H9 (cell line): ENCODE measurements around the gene CD72. TPM values are rescaled to one million over a fixed set of nuclear protein-coding genes. Genes with fewer than 3 reads are reported as not detected.

Experiments used
- DNase-seq: peaks from one replicate; pipeline ENCODE4 v3.0.0-alpha.2; 2017
- H2AFZ ChIP-seq: one replicate; pipeline ENCODE4 v1.6.1; 2013; ENCODE audit warnings: mild to moderate bottlenecking, low read length, control low read depth, moderate library complexity
- H2AK5ac ChIP-seq: 2 replicates; pipeline ENCODE4 v1.6.1; 2013; ENCODE audit warnings: low read length, control low read depth, mixed read lengths; ENCODE audit not compliant: insufficient read length
- H2BK120ac ChIP-seq: one replicate; pipeline ENCODE4 v1.6.1; 2013; ENCODE audit warnings: low read depth, mild to moderate bottlenecking, low read length, control low read depth, inconsistent platforms; ENCODE audit not compliant: poor library complexity, severe bottlenecking
- H2BK12ac ChIP-seq: 2 replicates; pipeline ENCODE4 v1.6.1; 2013; ENCODE audit warnings: low read length, control low read depth, mixed read lengths, low read depth; ENCODE audit not compliant: insufficient read length
- H2BK15ac ChIP-seq: 2 replicates; pipeline ENCODE4 v1.6.1; 2013; ENCODE audit warnings: low read depth, low read length, control low read depth
- H2BK20ac ChIP-seq: one replicate; pipeline ENCODE4 v1.6.1; 2013; ENCODE audit warnings: low read depth, mild to moderate bottlenecking, low read length, control low read depth, inconsistent platforms; ENCODE audit not compliant: poor library complexity, severe bottlenecking
- H2BK5ac ChIP-seq: 2 replicates; pipeline ENCODE4 v1.6.1; 2013; ENCODE audit warnings: low read length, control low read depth, mixed read lengths; ENCODE audit not compliant: insufficient read length
- H3K14ac ChIP-seq: 2 replicates; pipeline ENCODE4 v1.6.1; 2013; ENCODE audit warnings: low read length, control low read depth; ENCODE audit not compliant: insufficient read depth
- H3K18ac ChIP-seq: 2 replicates; pipeline ENCODE4 v1.6.1; 2013; ENCODE audit warnings: low read depth, mild to moderate bottlenecking, mixed read lengths, low read length, control low read depth; ENCODE audit not compliant: insufficient read length
- H3K23ac ChIP-seq: 2 replicates; pipeline ENCODE4 v1.6.1; 2013; ENCODE audit warnings: low read length, control low read depth, mixed read lengths, low read depth; ENCODE audit not compliant: insufficient read length
- H3K23me2 ChIP-seq: 2 replicates; pipeline ENCODE4 v1.6.1; 2013; ENCODE audit warnings: low read depth, mild to moderate bottlenecking, mixed read lengths, low read length, control low read depth; ENCODE audit not compliant: insufficient read length, poor library complexity, severe bottlenecking
- H3K27ac ChIP-seq: 2 replicates; pipeline ENCODE4 v1.5.1; 2013; ENCODE audit warnings: low read length, control low read depth, mixed read lengths, low read depth; ENCODE audit not compliant: insufficient read length
- H3K27me3 ChIP-seq: 2 replicates; pipeline ENCODE4 v1.6.1; 2013; ENCODE audit warnings: low read length, control low read depth, inconsistent platforms; ENCODE audit not compliant: insufficient read depth
- H3K4ac ChIP-seq: 2 replicates; pipeline ENCODE4 v1.6.1; 2013; ENCODE audit warnings: low read depth, mild to moderate bottlenecking, control low read depth, inconsistent platforms, low read length, moderate library complexity
- H3K4me1 ChIP-seq: 2 replicates; pipeline ENCODE4 v1.6.1; 2013; ENCODE audit warnings: low read length, control low read depth, inconsistent platforms; ENCODE audit not compliant: insufficient read depth
- H3K4me2 ChIP-seq: 2 replicates; pipeline ENCODE4 v1.6.1; 2013; ENCODE audit warnings: low read length, control low read depth, mixed read lengths; ENCODE audit not compliant: insufficient read length, insufficient read depth
- H3K56ac ChIP-seq: 2 replicates; pipeline ENCODE4 v1.6.1; 2013; ENCODE audit warnings: low read depth, mild to moderate bottlenecking, mixed read lengths, low read length, control low read depth; ENCODE audit not compliant: insufficient read length
- H3K79me1 ChIP-seq: 2 replicates; pipeline ENCODE4 v1.6.1; 2013; ENCODE audit warnings: low read depth, mild to moderate bottlenecking, moderate library complexity, low read length, control low read depth, inconsistent platforms; ENCODE audit not compliant: insufficient read depth, poor library complexity, severe bottlenecking
- H3K79me2 ChIP-seq: 2 replicates; pipeline ENCODE4 v1.6.1; 2013; ENCODE audit warnings: low read length, control low read depth, inconsistent platforms; ENCODE audit not compliant: insufficient read depth
- H3K9ac ChIP-seq: 2 replicates; pipeline ENCODE4 v1.6.1; 2013; ENCODE audit warnings: low read length, control low read depth, mixed read lengths; ENCODE audit not compliant: insufficient read length; ENCODE audit errors: extremely low read depth
- H3K9me3 ChIP-seq: one replicate; pipeline ENCODE4 v1.6.1; 2013; ENCODE audit warnings: low read depth, low read length, inconsistent platforms; ENCODE audit not compliant: control insufficient read depth
- H3T11ph ChIP-seq: one replicate; pipeline ENCODE4 v1.6.1; 2013; ENCODE audit warnings: mild to moderate bottlenecking, low read length, control low read depth, inconsistent platforms
- H4K20me1 ChIP-seq: one replicate; pipeline ENCODE4 v1.6.1; 2013; ENCODE audit not compliant: control insufficient read depth, insufficient read length, insufficient read depth
- H4K5ac ChIP-seq: 2 replicates; pipeline ENCODE4 v1.6.1; 2013; ENCODE audit warnings: low read depth, mild to moderate bottlenecking, mixed read lengths, low read length, control low read depth; ENCODE audit not compliant: insufficient read length
- H4K8ac ChIP-seq: replicated peaks from 2 replicates; pipeline ENCODE4 v1.6.1; 2013; ENCODE audit warnings: low read length, control low read depth, mixed read lengths, low read depth; ENCODE audit not compliant: insufficient read length
- H4K91ac ChIP-seq: 2 replicates; pipeline ENCODE4 v1.6.1; 2013; ENCODE audit warnings: low read depth, mild to moderate bottlenecking, moderate library complexity, mixed read lengths, low read length, control low read depth; ENCODE audit not compliant: insufficient read length
- H3K27ac Mint-ChIP-seq, 3 experiments: 2 replicates in 2 of 3; 3 replicates in 1 of 3; pipeline ENCODE4 v1.8.0; 2020 to 2021; ENCODE audit warnings: mixed read lengths in 3 of 3, mild to moderate bottlenecking in 1 of 3, moderate library complexity in 1 of 3
- H3K27me3 Mint-ChIP-seq: 2 replicates; pipeline ENCODE4 v1.8.0; 2021; ENCODE audit warnings: low read depth, mild to moderate bottlenecking, moderate library complexity, mixed read lengths
- H3K36me3 Mint-ChIP-seq, 3 experiments: 2 replicates in 2 of 3; 3 replicates in 1 of 3; pipeline ENCODE4 v1.8.0; 2020 to 2021; ENCODE audit warnings: low read depth in 3 of 3, mixed read lengths in 3 of 3; ENCODE audit not compliant: insufficient read depth in 1 of 3
- H3K4me1 Mint-ChIP-seq, 2 experiments: 2 replicates each; pipeline ENCODE4 v1.8.0; 2020; ENCODE audit warnings: mixed read lengths in 2 of 2
- H3K4me3 Mint-ChIP-seq, 2 experiments: 2 replicates in 1 of 2; 3 replicates in 1 of 2; pipeline ENCODE4 v1.8.0; 2020 to 2021; ENCODE audit warnings: mild to moderate bottlenecking in 2 of 2, mixed read lengths in 2 of 2, moderate library complexity in 1 of 2
- H3K9me3 Mint-ChIP-seq, 2 experiments: 2 replicates in 1 of 2; 3 replicates in 1 of 2; pipeline ENCODE4 v1.8.0; 2020; ENCODE audit warnings: mild to moderate bottlenecking in 2 of 2, mixed read lengths in 2 of 2, moderate library complexity in 1 of 2
- CTCF ChIP-seq: fragments of 200-600 bp; sonication (generic); conservative IDR thresholded peaks from 3 replicates; pipeline ENCODE4 v1.8.0; 2021; ENCODE audit warnings: antibody characterized with exemption, mild to moderate bottlenecking
- WGBS: extraction: QIAGEN DNeasy Blood & Tissue Kit; methylation state at CpG from one replicate; pipeline ENCODE4 v1.1.7; 2013; ENCODE audit warnings: missing lambda C conversion rate, low lambda C conversion rate, mixed read lengths; ENCODE audit not compliant: insufficient read length; ENCODE audit errors: extremely low coverage; 5-methylcytosine and 5-hydroxymethylcytosine counted together
- total RNA-seq: library from RNA; stranded (reverse); gene quantifications from 2 replicates; pipeline ENCODE4 v1.2.1, GENCODE V29; 2021

The CD72 gene
- total RNA-seq, 1 experiment from 2014 or later = 3.9 TPM

GRCh38 chr9:35609001-35609819, 9.0 kb downstream of the CD72 start:
- Histone ChIP-seq H2BK15ac (no peak overlapping the region), H2BK20ac (no peak overlapping the region), H3K27ac (no peak overlapping the region), H4K5ac (no peak overlapping the region), H3K9ac (no peak overlapping the region), H2AK5ac (no peak overlapping the region), H2AFZ (no peak overlapping the region), H3T11ph (no peak overlapping the region), H3K4me1 (no peaks in the 10 kb centered on the region), H3K23ac (no peak overlapping the region), H3K56ac (no peak overlapping the region), H3K27me3 (no peaks in the 10 kb centered on the region), H3K18ac (no peak overlapping the region), H2BK5ac (no peak overlapping the region), H4K91ac (no peak overlapping the region), H3K14ac (no peak overlapping the region), H4K8ac (no peak overlapping the region), H3K4me2 (no peak overlapping the region), H3K23me2 (peaks cover 14% of the 10 kb centered on the region), H4K20me1 (no peaks in the 10 kb centered on the region), H3K79me1 (no peaks in the 10 kb centered on the region), H3K79me2 (no peaks in the 10 kb centered on the region), H2BK120ac (no peak overlapping the region), H2BK12ac (no peak overlapping the region), H3K9me3 (no peaks in the 10 kb centered on the region), H3K4ac (no peak overlapping the region)
- Mint-ChIP-seq H3K4me1 (peaks cover 7 to 11% of the 10 kb centered on the region in 2 experiments), H3K9me3 (no peaks in the 10 kb centered on the region; a peak in 2 of 5 replicates), H3K27me3 (no peaks in the 10 kb centered on the region; the same call in 1 of the 2 replicates), H3K27ac (no peak overlapping the region), H3K4me3 (no peak overlapping the region; a peak in 1 of 5 replicates), H3K36me3 (peaks cover 9 to 25% (median 21%) of the 10 kb centered on the region in 3 experiments; a peak in 6 of 7 replicates)
- no CpG with 5 or more reads among the region's 31 CpGs for WGBS
- TF ChIP-seq CTCF = no peak
- DNase-seq = no peak
